Ishikawa (cell line): ENCODE results near the gene CSE1L.

Experiments
- CEBPB ChIP-seq: IDR thresholded peaks from 2 replicates; pipeline ENCODE4 v1.6.1; 2012
- CREB1 ChIP-seq: IDR thresholded peaks from 2 replicates; pipeline ENCODE4 v1.6.1; 2012; ENCODE audit warnings: low read depth
- EGR1 ChIP-seq: IDR thresholded peaks from 2 replicates; pipeline ENCODE4 v1.6.1; 2012
- EP300 ChIP-seq: IDR thresholded peaks from 2 replicates; pipeline ENCODE4 v1.6.1; 2012; ENCODE audit warnings: borderline replicate concordance
- FOXM1 ChIP-seq: IDR thresholded peaks from 2 replicates; pipeline ENCODE4 v1.6.1; 2012; ENCODE audit warnings: low read depth, borderline replicate concordance
- NFIC ChIP-seq: IDR thresholded peaks from 2 replicates; pipeline ENCODE4 v1.6.1; 2012
- RAD21 ChIP-seq: IDR thresholded peaks from 2 replicates; pipeline ENCODE4 v1.6.1; 2012; ENCODE audit warnings: low read depth
- TAF1 ChIP-seq: IDR thresholded peaks from 2 replicates; pipeline ENCODE4 v1.6.1; 2012; ENCODE audit warnings: low read depth, mild to moderate bottlenecking
- TCF12 ChIP-seq: IDR thresholded peaks from 2 replicates; pipeline ENCODE4 v1.6.1; 2012; ENCODE audit warnings: low read depth
- TEAD4 ChIP-seq: IDR thresholded peaks from 2 replicates; pipeline ENCODE4 v1.6.1; 2012
- YY1 ChIP-seq: IDR thresholded peaks from 2 replicates; pipeline ENCODE4 v1.6.1; 2012; ENCODE audit warnings: low read depth
- ZBTB7A ChIP-seq: IDR thresholded peaks from 2 replicates; pipeline ENCODE4 v1.6.1; 2012; ENCODE audit warnings: low read depth
- TF ChIP-seq, protein P1 (sequence below): IDR thresholded peaks from 2 replicates; pipeline ENCODE4 v1.6.1; 2012
- TF ChIP-seq, protein P2 (sequence below): IDR thresholded peaks from 2 replicates; pipeline ENCODE4 v1.6.1; 2012
- TF ChIP-seq, protein P3 (sequence below): IDR thresholded peaks from 2 replicates; pipeline ENCODE4 v1.6.1; 2012; ENCODE audit warnings: low read depth, mild to moderate bottlenecking

The CSE1L gene

DNA sequence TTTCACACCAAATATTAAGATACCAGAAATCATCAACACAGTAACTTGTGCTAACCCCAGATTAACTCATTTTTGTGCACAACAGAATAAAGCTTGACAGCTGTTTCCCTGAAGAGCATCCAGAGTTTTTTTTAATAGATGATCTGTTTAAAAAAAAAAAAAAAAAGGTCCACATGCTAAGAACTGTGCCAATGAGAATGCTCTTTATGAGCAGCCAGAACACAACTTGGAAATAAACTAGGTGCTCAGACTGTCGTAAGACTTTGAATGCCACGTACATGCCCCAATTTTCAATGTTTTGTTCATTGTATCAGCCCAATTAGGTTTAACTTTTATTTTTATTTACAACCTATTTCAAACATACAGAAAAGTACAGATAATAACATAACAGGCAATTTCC lies 94.7 kb downstream of the CSE1L start:
- TF ChIP-seq FOXM1, result no peak
- no peak for TF ChIP-seq CREB1
- no peak for TF ChIP-seq TEAD4
- TF ChIP-seq, protein P1, sequence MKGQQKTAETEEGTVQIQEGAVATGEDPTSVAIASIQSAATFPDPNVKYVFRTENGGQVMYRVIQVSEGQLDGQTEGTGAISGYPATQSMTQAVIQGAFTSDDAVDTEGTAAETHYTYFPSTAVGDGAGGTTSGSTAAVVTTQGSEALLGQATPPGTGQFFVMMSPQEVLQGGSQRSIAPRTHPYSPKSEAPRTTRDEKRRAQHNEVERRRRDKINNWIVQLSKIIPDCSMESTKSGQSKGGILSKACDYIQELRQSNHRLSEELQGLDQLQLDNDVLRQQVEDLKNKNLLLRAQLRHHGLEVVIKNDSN, result no peak
- TF ChIP-seq, protein P2, sequence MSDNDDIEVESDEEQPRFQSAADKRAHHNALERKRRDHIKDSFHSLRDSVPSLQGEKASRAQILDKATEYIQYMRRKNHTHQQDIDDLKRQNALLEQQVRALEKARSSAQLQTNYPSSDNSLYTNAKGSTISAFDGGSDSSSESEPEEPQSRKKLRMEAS, result no peak
- no peak for TF ChIP-seq TAF1
- no peak for TF ChIP-seq TCF12
- TF ChIP-seq EP300, result no peak
- no peak for TF ChIP-seq RAD21
- TF ChIP-seq YY1, result no peak
- TF ChIP-seq, protein P3, sequence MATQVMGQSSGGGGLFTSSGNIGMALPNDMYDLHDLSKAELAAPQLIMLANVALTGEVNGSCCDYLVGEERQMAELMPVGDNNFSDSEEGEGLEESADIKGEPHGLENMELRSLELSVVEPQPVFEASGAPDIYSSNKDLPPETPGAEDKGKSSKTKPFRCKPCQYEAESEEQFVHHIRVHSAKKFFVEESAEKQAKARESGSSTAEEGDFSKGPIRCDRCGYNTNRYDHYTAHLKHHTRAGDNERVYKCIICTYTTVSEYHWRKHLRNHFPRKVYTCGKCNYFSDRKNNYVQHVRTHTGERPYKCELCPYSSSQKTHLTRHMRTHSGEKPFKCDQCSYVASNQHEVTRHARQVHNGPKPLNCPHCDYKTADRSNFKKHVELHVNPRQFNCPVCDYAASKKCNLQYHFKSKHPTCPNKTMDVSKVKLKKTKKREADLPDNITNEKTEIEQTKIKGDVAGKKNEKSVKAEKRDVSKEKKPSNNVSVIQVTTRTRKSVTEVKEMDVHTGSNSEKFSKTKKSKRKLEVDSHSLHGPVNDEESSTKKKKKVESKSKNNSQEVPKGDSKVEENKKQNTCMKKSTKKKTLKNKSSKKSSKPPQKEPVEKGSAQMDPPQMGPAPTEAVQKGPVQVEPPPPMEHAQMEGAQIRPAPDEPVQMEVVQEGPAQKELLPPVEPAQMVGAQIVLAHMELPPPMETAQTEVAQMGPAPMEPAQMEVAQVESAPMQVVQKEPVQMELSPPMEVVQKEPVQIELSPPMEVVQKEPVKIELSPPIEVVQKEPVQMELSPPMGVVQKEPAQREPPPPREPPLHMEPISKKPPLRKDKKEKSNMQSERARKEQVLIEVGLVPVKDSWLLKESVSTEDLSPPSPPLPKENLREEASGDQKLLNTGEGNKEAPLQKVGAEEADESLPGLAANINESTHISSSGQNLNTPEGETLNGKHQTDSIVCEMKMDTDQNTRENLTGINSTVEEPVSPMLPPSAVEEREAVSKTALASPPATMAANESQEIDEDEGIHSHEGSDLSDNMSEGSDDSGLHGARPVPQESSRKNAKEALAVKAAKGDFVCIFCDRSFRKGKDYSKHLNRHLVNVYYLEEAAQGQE, result no peak
- no peak for TF ChIP-seq ZBTB7A
- TF ChIP-seq NFIC, result no peak
- no peak for TF ChIP-seq EGR1
- no peak for TF ChIP-seq CEBPB
